ENCODE results near the gene MUC22.
"Not testable (repeated sequence)": the region's sequence is repeated elsewhere in the genome, so short reads cannot be mapped to it uniquely, and the experiment has no call there.

Gene MUC22

GRCh38 chr6:31007694-31008093 is 2.6 kb upstream of the MUC22 start:
- no peak for DNase-seq (ENCODE audit: low read depth)
- no peak overlapping the region for H3K4me3 ChIP-seq (ENCODE audit: low read depth, low read length)
- no peak for TF ChIP-seq MAX (IDR thresholded peaks at IDR 0.05; ENCODE audit: low read depth, low read length)
- TF ChIP-seq CTCF (IDR thresholded peaks at IDR 0.05; ENCODE audit: low read depth, low read length): no peak

GRCh38 chr6:31008165-31008564 is 2.1 kb upstream of the MUC22 start:
- TF ChIP-seq CTCF (IDR thresholded peaks at IDR 0.05; ENCODE audit: low read depth, low read length): no peak
- no peak for TF ChIP-seq POLR2A (IDR thresholded peaks at IDR 0.05; ENCODE audit: extremely low read depth, insufficient read length)
- no peak for TF ChIP-seq MYC (IDR thresholded peaks at IDR 0.05; ENCODE audit: low read depth, low read length)
- no peak overlapping the region for H3K4me3 ChIP-seq (ENCODE audit: low read depth, low read length)
- no peak for DNase-seq (ENCODE audit: low read depth)

GRCh38 chr6:31009731-31010130 is 543 bp upstream of the MUC22 start:
- no peak for TF ChIP-seq CTCF (IDR thresholded peaks at IDR 0.05; ENCODE audit: low read depth, low read length)
- no peak for TF ChIP-seq MAX (IDR thresholded peaks at IDR 0.05; ENCODE audit: low read depth, low read length)
- TF ChIP-seq MYC (IDR thresholded peaks at IDR 0.05; ENCODE audit: low read depth, low read length): no peak
- no peak for TF ChIP-seq POLR2A (IDR thresholded peaks at IDR 0.05; ENCODE audit: extremely low read depth, insufficient read length)
- no peak for DNase-seq (ENCODE audit: low read depth)
- no peak overlapping the region for H3K4me3 ChIP-seq (ENCODE audit: low read depth, low read length)

GRCh38 chr6:31011153-31011552 is 879 bp downstream of the MUC22 start:
- H3K4me3 ChIP-seq (ENCODE audit: low read depth, low read length): no peak overlapping the region
- TF ChIP-seq POLR2A (IDR thresholded peaks at IDR 0.05; ENCODE audit: extremely low read depth, insufficient read length) (no peak), CTCF (IDR thresholded peaks at IDR 0.05; ENCODE audit: low read depth, low read length) (no peak)
- DNase-seq (ENCODE audit: low read depth): no peak

- no peak for DNase-seq (ENCODE audit: low read depth)
- no peak for TF ChIP-seq MAX (IDR thresholded peaks at IDR 0.05; ENCODE audit: low read depth, low read length)
- no peak for TF ChIP-seq MYC (IDR thresholded peaks at IDR 0.05; ENCODE audit: low read depth, low read length)
- no peak for TF ChIP-seq POLR2A (IDR thresholded peaks at IDR 0.05; ENCODE audit: extremely low read depth, insufficient read length)
- TF ChIP-seq CTCF (IDR thresholded peaks at IDR 0.05; ENCODE audit: low read depth, low read length): no peak
- H3K4me3 ChIP-seq (ENCODE audit: low read depth, low read length): no peak overlapping the region
These were observed 6.5 kb downstream of the MUC22 start for GRCh38 chr6:31016659-31017299.

- not testable (repeated sequence) for DNase-seq (ENCODE audit: low read depth); H3K4me3 ChIP-seq (ENCODE audit: low read depth, low read length)
These were observed 7.2 kb downstream of the MUC22 start for GRCh38 chr6:31017436-31017835.

All from NB4 (cell line).